ENCODE results near the gene FKBP4. TPM values are rescaled to one million over a fixed set of nuclear protein-coding genes. Genes with fewer than 3 reads are reported as not detected.
A peak's percentile ranks its signal among the peaks of the same experiment; 100 is the strongest.
"Not testable (repeated sequence)": the region's sequence is repeated elsewhere in the genome, so short reads cannot be mapped to it uniquely, and the experiment has no call there.

FKBP4 gene
- total RNA-seq, 2 donors from 2014 or later: 64.1 to 75.3 TPM

GRCh38 chr12:2765608-2766007, 29.2 kb upstream of the FKBP4 start:
- peaks cover 0 to 1% of the 10 kb centered on the region in 2 donors for H3K36me3 Mint-ChIP-seq (ENCODE audit: insufficient read depth in 2 of 2)
- no peaks in the 10 kb centered on the region for H3K4me1 Mint-ChIP-seq (ENCODE audit: low read depth)
- no peak overlapping the region for H3K27ac Mint-ChIP-seq
- no peak for DNase-seq
- no peak overlapping the region for H3K4me3 Mint-ChIP-seq
- H3K27me3 Mint-ChIP-seq (ENCODE audit: low read depth): no peaks in the 10 kb centered on the region
- no peak for ATAC-seq (replicated peaks in 1 of 2)
- H3K9me3 Mint-ChIP-seq: peaks cover 0 to 2% of the 10 kb centered on the region in 2 donors

GRCh38 chr12:2768224-2768961, 26.4 kb upstream of the FKBP4 start:
- H3K27ac Mint-ChIP-seq: no peak overlapping the region
- DNase-seq: no peak
- no peak overlapping the region for H3K4me3 Mint-ChIP-seq
- no peak for ATAC-seq (replicated peaks in 1 of 2)
- peaks cover 0 to 2% of the 10 kb centered on the region in 2 donors for H3K9me3 Mint-ChIP-seq
- H3K4me1 Mint-ChIP-seq (ENCODE audit: low read depth): no peaks in the 10 kb centered on the region
- no peaks in the 10 kb centered on the region for H3K27me3 Mint-ChIP-seq (ENCODE audit: low read depth)
- peaks cover 0 to 1% of the 10 kb centered on the region in 2 donors for H3K36me3 Mint-ChIP-seq (ENCODE audit: insufficient read depth in 2 of 2)

GRCh38 chr12:2769866-2770533, 24.8 kb upstream of the FKBP4 start:
- DNase-seq: no peak

GRCh38 chr12:2770544-2770943, 24.2 kb upstream of the FKBP4 start:
- not testable (repeated sequence) for H3K9me3 Mint-ChIP-seq; DNase-seq; ATAC-seq (replicated peaks in 1 of 2); H3K4me3 Mint-ChIP-seq; H3K4me1 Mint-ChIP-seq (ENCODE audit: low read depth); H3K27ac Mint-ChIP-seq; H3K27me3 Mint-ChIP-seq (ENCODE audit: low read depth); H3K36me3 Mint-ChIP-seq (ENCODE audit: insufficient read depth in 2 of 2)

More at GRCh38 chr12:2769866-2770533, 24.8 kb upstream of the FKBP4 start:
- H3K4me3 Mint-ChIP-seq: no peak overlapping the region
- H3K36me3 Mint-ChIP-seq (ENCODE audit: insufficient read depth in 2 of 2): peaks cover 0 to 1% of the 10 kb centered on the region in 2 donors
- H3K4me1 Mint-ChIP-seq (ENCODE audit: low read depth): no peaks in the 10 kb centered on the region
- no peak overlapping the region for H3K27ac Mint-ChIP-seq
- H3K27me3 Mint-ChIP-seq (ENCODE audit: low read depth): no peaks in the 10 kb centered on the region
- ATAC-seq (replicated peaks in 1 of 2): no peak
- H3K9me3 Mint-ChIP-seq: peaks cover 0 to 2% of the 10 kb centered on the region in 2 donors

- H3K4me3 Mint-ChIP-seq: no peak overlapping the region
- no peak for ATAC-seq (replicated peaks in 1 of 2)
- H3K4me1 Mint-ChIP-seq (ENCODE audit: low read depth): no peaks in the 10 kb centered on the region
- H3K27ac Mint-ChIP-seq: no peak overlapping the region
- no peaks in the 10 kb centered on the region for H3K27me3 Mint-ChIP-seq (ENCODE audit: low read depth)
- peaks cover 0 to 1% of the 10 kb centered on the region in 2 donors for H3K36me3 Mint-ChIP-seq (ENCODE audit: insufficient read depth in 2 of 2)
- H3K9me3 Mint-ChIP-seq: peaks cover 0 to 2% of the 10 kb centered on the region in 2 donors
- DNase-seq: no peak
Measured at GRCh38 chr12:2772370-2772769, 22.4 kb upstream of the FKBP4 start.

- ATAC-seq (replicated peaks in 1 of 2): no peak
- H3K4me1 Mint-ChIP-seq (ENCODE audit: low read depth): no peaks in the 10 kb centered on the region
- DNase-seq: no peak
- H3K27me3 Mint-ChIP-seq (ENCODE audit: low read depth): no peaks in the 10 kb centered on the region
- H3K9me3 Mint-ChIP-seq: peaks cover 0 to 2% of the 10 kb centered on the region in 2 donors
- no peak overlapping the region for H3K27ac Mint-ChIP-seq
- peaks cover 0 to 1% of the 10 kb centered on the region in 2 donors for H3K36me3 Mint-ChIP-seq (ENCODE audit: insufficient read depth in 2 of 2)
- H3K4me3 Mint-ChIP-seq: no peak overlapping the region
Measured at GRCh38 chr12:2773199-2773875, 21.4 kb upstream of the FKBP4 start.

- Mint-ChIP-seq H3K27me3 (ENCODE audit: low read depth) (no peaks in the 10 kb centered on the region), H3K36me3 (ENCODE audit: insufficient read depth in 2 of 2) (peaks cover 0 to 1% of the 10 kb centered on the region in 2 donors), H3K9me3 (peaks cover 0 to 2% of the 10 kb centered on the region in 2 donors), H3K27ac (no peak overlapping the region), H3K4me3 (no peak overlapping the region), H3K4me1 (ENCODE audit: low read depth) (no peaks in the 10 kb centered on the region)
- ATAC-seq (replicated peaks in 1 of 2): no peak
- no peak for DNase-seq
Measured at GRCh38 chr12:2775431-2775830, 19.3 kb upstream of the FKBP4 start.

- Mint-ChIP-seq H3K4me1 (ENCODE audit: low read depth) (no peaks in the 10 kb centered on the region), H3K27ac (no peak overlapping the region), H3K9me3 (no peaks in the 10 kb centered on the region), H3K36me3 (ENCODE audit: insufficient read depth in 2 of 2) (no peaks in the 10 kb centered on the region), H3K27me3 (ENCODE audit: low read depth) (no peaks in the 10 kb centered on the region), H3K4me3 (no peak overlapping the region)
- no peak for ATAC-seq (replicated peaks in 1 of 2)
- no peak for DNase-seq
Measured at GRCh38 chr12:2776129-2776806, 18.5 kb upstream of the FKBP4 start.

GRCh38 chr12:2779281-2779680, 15.5 kb upstream of the FKBP4 start:
- DNase-seq (no peak), ATAC-seq (replicated peaks in 1 of 2) (no peak)
- Mint-ChIP-seq H3K27ac (no peak overlapping the region), H3K9me3 (no peaks in the 10 kb centered on the region), H3K4me3 (no peak overlapping the region), H3K4me1 (ENCODE audit: low read depth) (peaks cover 10% of the 10 kb centered on the region), H3K27me3 (ENCODE audit: low read depth) (peaks cover 10% of the 10 kb centered on the region), H3K36me3 (ENCODE audit: insufficient read depth in 2 of 2) (no peaks in the 10 kb centered on the region)

GRCh38 chr12:2783936-2784600, 10.7 kb upstream of the FKBP4 start:
- DNase-seq (peak; percentile 52), ATAC-seq (replicated peaks in 1 of 2) (peak; percentile 83)
- Mint-ChIP-seq H3K27me3 (ENCODE audit: low read depth) (peaks cover 23% of the 10 kb centered on the region), H3K4me3 (peak overlapping the region; percentile 83 to 85), H3K27ac (no peak overlapping the region), H3K9me3 (no peaks in the 10 kb centered on the region), H3K4me1 (ENCODE audit: low read depth) (peaks cover 13% of the 10 kb centered on the region), H3K36me3 (ENCODE audit: insufficient read depth in 2 of 2) (no peaks in the 10 kb centered on the region)

- no peak for ATAC-seq (replicated peaks in 1 of 2)
- H3K9me3 Mint-ChIP-seq: no peaks in the 10 kb centered on the region
- peaks cover 23% of the 10 kb centered on the region for H3K27me3 Mint-ChIP-seq (ENCODE audit: low read depth)
- H3K27ac Mint-ChIP-seq: no peak overlapping the region
- H3K4me3 Mint-ChIP-seq: no peak overlapping the region
- peaks cover 13% of the 10 kb centered on the region for H3K4me1 Mint-ChIP-seq (ENCODE audit: low read depth)
- H3K36me3 Mint-ChIP-seq (ENCODE audit: insufficient read depth in 2 of 2): no peaks in the 10 kb centered on the region
- DNase-seq: no peak
Measured at GRCh38 chr12:2785017-2785416, 9.8 kb upstream of the FKBP4 start.

- Mint-ChIP-seq H3K27ac (no peak overlapping the region), H3K9me3 (no peaks in the 10 kb centered on the region), H3K4me3 (no peak overlapping the region), H3K4me1 (ENCODE audit: low read depth) (peaks cover 7% of the 10 kb centered on the region), H3K36me3 (ENCODE audit: insufficient read depth in 2 of 2) (no peaks in the 10 kb centered on the region), H3K27me3 (ENCODE audit: low read depth) (no peaks in the 10 kb centered on the region)
- ATAC-seq (replicated peaks in 1 of 2) (no peak), DNase-seq (no peak)
Measured at GRCh38 chr12:2791089-2791488, 3.7 kb upstream of the FKBP4 start.
